ENCODE results near the gene C12orf57. TPM values are rescaled to one million over a fixed set of nuclear protein-coding genes. Genes with fewer than 3 reads are reported as not detected.
A peak's percentile ranks its signal among the peaks of the same experiment; 100 is the strongest.

Gene C12orf57
- total RNA-seq, 1 donor from 2014 or later = 277 TPM

DNA sequence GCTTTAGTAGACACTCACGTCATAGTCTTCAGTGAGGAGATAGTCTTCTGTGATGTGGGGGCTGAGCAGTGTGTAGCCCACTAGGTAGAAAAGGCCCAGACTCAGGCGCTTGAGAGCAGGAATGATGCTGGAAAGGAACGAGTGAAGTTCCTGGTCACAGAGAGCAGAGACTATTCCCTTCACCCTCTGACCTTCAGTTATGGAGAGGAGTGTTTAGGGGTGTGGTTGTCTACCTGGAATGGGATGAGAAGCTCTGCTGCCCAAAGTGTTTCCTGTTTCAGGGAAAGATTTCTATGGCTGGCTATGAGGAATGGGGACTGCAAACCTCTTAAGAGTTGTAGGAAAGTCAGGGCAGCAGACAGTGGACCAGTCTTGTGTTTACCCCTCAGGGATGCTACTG lies 35.6 kb downstream of the C12orf57 start:
- Mint-ChIP-seq H3K9me3 (ENCODE audit: low read depth) (no peaks in the 10 kb centered on the region), H3K4me1 (ENCODE audit: low read depth) (peaks cover 17% of the 10 kb centered on the region), H3K27me3 (no peaks in the 10 kb centered on the region), H3K4me3 (ENCODE audit: low read depth) (no peak overlapping the region), H3K27ac (peak overlapping the region; percentile 22), H3K36me3 (ENCODE audit: insufficient read depth) (peaks cover 33% of the 10 kb centered on the region)
- TF ChIP-seq CTCF (IDR thresholded peaks at IDR 0.05; ENCODE audit: unreplicated experiment) = no peak
- DNase-seq (ENCODE audit: low spot score, unreplicated experiment) = no peak

GRCh38 chr12:6980075-6980474 lies 36.3 kb downstream of the C12orf57 start:
- peaks cover 32% of the 10 kb centered on the region for H3K36me3 Mint-ChIP-seq (ENCODE audit: insufficient read depth)
- H3K27me3 Mint-ChIP-seq = no peaks in the 10 kb centered on the region
- H3K27ac Mint-ChIP-seq = peak overlapping the region; percentile 83
- no peaks in the 10 kb centered on the region for H3K9me3 Mint-ChIP-seq (ENCODE audit: low read depth)
- peaks cover 17% of the 10 kb centered on the region for H3K4me1 Mint-ChIP-seq (ENCODE audit: low read depth)
- no peak overlapping the region for H3K4me3 Mint-ChIP-seq (ENCODE audit: low read depth)
- no peak for TF ChIP-seq CTCF (IDR thresholded peaks at IDR 0.05; ENCODE audit: unreplicated experiment)
- DNase-seq (ENCODE audit: low spot score, unreplicated experiment) = no peak

GRCh38 chr12:6980740-6981139 lies 36.9 kb downstream of the C12orf57 start:
- H3K4me1 Mint-ChIP-seq (ENCODE audit: low read depth) = peaks cover 17% of the 10 kb centered on the region

DNA sequence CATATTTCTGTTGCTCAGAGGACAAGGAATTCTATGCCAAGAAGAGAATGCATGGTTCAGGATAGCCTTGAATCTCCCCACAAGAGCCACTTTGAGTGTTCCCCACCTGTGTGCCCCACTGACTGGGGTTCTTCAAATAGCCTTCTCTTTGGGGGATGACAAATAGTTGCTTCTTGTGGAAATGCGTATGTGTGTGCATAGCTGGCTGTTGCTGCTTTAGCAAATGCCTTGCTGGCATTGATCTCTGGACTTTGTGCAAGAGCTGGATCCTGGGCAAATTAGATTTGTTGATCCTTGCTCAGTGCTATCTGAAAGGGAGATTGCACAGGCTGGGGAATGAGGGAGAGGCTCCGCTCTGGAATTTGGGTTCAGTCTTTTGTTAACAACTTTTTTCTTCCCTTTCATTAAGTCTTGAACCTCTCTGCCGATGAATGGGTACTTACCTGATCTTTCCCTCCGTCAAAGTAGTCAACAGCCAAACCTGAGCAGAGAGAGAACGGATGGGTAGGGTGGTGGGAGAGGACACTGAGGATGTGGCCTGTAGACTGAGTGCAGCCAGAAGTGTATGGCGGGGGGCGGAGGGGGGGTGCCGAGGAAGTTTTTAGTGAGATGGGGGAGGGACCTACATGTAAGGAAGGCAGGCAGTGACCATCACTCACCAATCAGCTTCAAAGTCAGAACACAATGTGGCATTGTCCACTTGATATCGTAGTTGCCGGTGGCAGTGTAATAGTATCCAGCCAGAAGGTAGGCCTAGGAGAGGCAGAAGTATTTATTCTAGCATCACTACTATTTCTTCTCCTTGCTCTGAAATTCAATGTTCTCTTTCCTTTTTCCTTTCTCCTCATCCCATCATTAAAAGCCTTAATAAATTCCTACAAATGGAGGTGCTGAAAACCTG lies 37.6 kb downstream of the C12orf57 start:
- Mint-ChIP-seq H3K27me3 (no peaks in the 10 kb centered on the region), H3K27ac (peak overlapping the region; percentile 95), H3K36me3 (ENCODE audit: insufficient read depth) (peaks cover 26% of the 10 kb centered on the region), H3K4me3 (ENCODE audit: low read depth) (peak overlapping the region; percentile 19), H3K9me3 (ENCODE audit: low read depth) (no peaks in the 10 kb centered on the region), H3K4me1 (ENCODE audit: low read depth) (peaks cover 17% of the 10 kb centered on the region)
- no peak for DNase-seq (ENCODE audit: low spot score, unreplicated experiment)
- TF ChIP-seq CTCF (IDR thresholded peaks at IDR 0.05; ENCODE audit: unreplicated experiment) = no peak

More at GRCh38 chr12:6980740-6981139, 36.9 kb downstream of the C12orf57 start:
- H3K27me3 Mint-ChIP-seq = no peaks in the 10 kb centered on the region
- no peak for TF ChIP-seq CTCF (IDR thresholded peaks at IDR 0.05; ENCODE audit: unreplicated experiment)
- no peak overlapping the region for H3K4me3 Mint-ChIP-seq (ENCODE audit: low read depth)
- no peak for DNase-seq (ENCODE audit: low spot score, unreplicated experiment)
- H3K27ac Mint-ChIP-seq = peak overlapping the region; percentile 95
- H3K9me3 Mint-ChIP-seq (ENCODE audit: low read depth) = no peaks in the 10 kb centered on the region
- H3K36me3 Mint-ChIP-seq (ENCODE audit: insufficient read depth) = peaks cover 30% of the 10 kb centered on the region

- Mint-ChIP-seq H3K4me3 (ENCODE audit: low read depth) (no peak overlapping the region), H3K4me1 (ENCODE audit: low read depth) (peaks cover 17% of the 10 kb centered on the region), H3K36me3 (ENCODE audit: insufficient read depth) (peaks cover 19% of the 10 kb centered on the region), H3K27ac (peak overlapping the region; percentile 95), H3K27me3 (no peaks in the 10 kb centered on the region), H3K9me3 (ENCODE audit: low read depth) (no peaks in the 10 kb centered on the region)
- DNase-seq (ENCODE audit: low spot score, unreplicated experiment) = no peak
- TF ChIP-seq CTCF (IDR thresholded peaks at IDR 0.05; ENCODE audit: unreplicated experiment) = no peak
Measured at GRCh38 chr12:6982532-6982931, 38.7 kb downstream of the C12orf57 start.

Data from progenitor cell of endocrine pancreas (in vitro differentiated cells).